Ectodermal cell (in vitro differentiated cells): ENCODE data around the gene ATG13.

Source experiments
- H3K27ac ChIP-seq: 2 replicates; pipeline ENCODE4 v1.7.0; 2013; ENCODE audit warnings: mild to moderate bottlenecking, low read depth, low read length; ENCODE audit not compliant: insufficient read depth, poor library complexity, severe bottlenecking
- H3K27me3 ChIP-seq: 2 replicates; pipeline ENCODE4 v1.7.0; 2013; ENCODE audit warnings: mild to moderate bottlenecking, low read length; ENCODE audit not compliant: insufficient read depth, control insufficient read depth, poor library complexity, severe bottlenecking
- H3K36me3 ChIP-seq: one replicate; pipeline ENCODE4 v1.7.0; 2013; ENCODE audit warnings: low read length; ENCODE audit not compliant: control insufficient read depth, insufficient read depth
- H3K4me1 ChIP-seq: one replicate; pipeline ENCODE4 v1.7.0; 2013; ENCODE audit warnings: low read length; ENCODE audit not compliant: control insufficient read depth, insufficient read depth
- H3K4me3 ChIP-seq: 2 replicates; pipeline ENCODE4 v1.7.0; 2013; ENCODE audit warnings: low read depth, low read length, control low read depth; ENCODE audit not compliant: insufficient read depth
- H3K9me3 ChIP-seq: 2 replicates; pipeline ENCODE4 v1.7.0; 2013; ENCODE audit warnings: mild to moderate bottlenecking, low read length, moderate library complexity; ENCODE audit not compliant: control insufficient read depth
- WGBS, 2 experiments: methylation state at CpG; one replicate each; pipeline ENCODE4 v1.1.7; 2013; ENCODE audit warnings: missing lambda C conversion rate in 2 of 2; 5-methylcytosine and 5-hydroxymethylcytosine counted together

The ATG13 gene

DNA sequence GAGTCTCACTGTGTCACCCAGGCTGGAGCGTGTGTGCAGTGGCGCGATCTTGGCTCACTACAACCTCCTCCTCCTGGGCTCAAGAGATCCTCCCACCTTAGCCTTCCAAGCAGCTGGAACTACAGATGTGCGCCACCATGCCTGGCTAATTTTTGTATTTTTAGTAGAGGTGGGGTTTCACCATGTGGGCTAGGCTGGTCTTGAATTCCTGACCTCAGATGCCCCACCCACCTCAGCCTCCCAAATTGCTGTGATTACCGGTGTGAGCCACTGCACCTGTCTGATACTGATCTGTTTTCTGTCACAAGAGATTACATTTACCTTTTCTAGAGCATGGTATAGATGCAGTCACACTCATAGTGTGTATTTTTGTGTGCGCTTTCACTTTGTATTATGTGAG lies 11.6 kb downstream of the ATG13 start:
- Histone ChIP-seq H3K9me3 (no peaks in the 10 kb centered on the region), H3K4me3 (no peak overlapping the region), H3K27me3 (no peaks in the 10 kb centered on the region), H3K27ac (no peak overlapping the region), H3K4me1 (no peaks in the 10 kb centered on the region), H3K36me3 (peaks cover 6% of the 10 kb centered on the region)
- WGBS, 2 experiments = 94 to 96% methylated on average over 6 of the region's 6 CpGs

DNA sequence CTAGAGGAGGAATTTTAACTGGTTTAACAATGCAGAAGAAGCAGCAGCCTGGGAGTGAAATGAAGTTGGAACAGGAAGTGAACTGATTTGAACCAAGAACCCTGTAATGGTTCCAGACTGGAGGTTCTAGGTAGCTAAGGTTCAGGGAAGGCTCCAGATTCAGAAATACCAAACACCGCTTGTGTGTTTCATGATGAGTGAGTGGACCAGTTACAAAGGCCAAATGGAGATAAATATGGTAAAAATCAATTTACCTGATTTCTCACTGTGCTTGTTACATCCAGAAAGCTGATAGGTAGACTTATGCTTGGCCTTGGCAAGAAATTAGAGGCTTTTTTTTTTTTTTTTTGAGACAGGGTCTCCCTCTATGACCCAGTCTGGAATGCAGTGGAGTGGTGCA lies 12.9 kb downstream of the ATG13 start:
- no peak overlapping the region for H3K4me3 ChIP-seq
- no peaks in the 10 kb centered on the region for H3K27me3 ChIP-seq
- H3K36me3 ChIP-seq = peaks cover 3% of the 10 kb centered on the region
- WGBS, 2 experiments = 97 to 100% methylated on average over 1 of the region's 1 CpG
- no peaks in the 10 kb centered on the region for H3K9me3 ChIP-seq
- H3K27ac ChIP-seq = no peak overlapping the region
- no peaks in the 10 kb centered on the region for H3K4me1 ChIP-seq

DNA sequence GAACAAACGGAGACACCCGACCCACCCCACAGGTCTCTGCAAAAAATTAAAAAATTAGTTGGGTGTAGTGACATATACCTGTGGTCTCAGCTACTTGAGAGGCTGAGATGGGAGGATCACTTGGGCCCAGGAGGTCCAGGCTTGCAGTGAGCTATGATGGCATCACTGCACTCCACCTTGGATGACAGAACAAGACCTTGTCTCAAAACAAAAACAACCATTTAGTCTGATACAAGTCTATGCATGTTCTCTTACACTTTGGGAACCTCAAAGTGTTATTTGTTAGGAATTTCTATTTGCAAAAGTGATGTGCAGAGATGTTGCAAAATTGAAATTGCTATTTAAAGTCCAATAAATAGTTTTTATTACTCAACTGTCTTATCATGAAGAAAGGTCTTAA lies 14.3 kb downstream of the ATG13 start:
- Histone ChIP-seq H3K27ac (no peak overlapping the region), H3K4me1 (no peaks in the 10 kb centered on the region), H3K27me3 (no peaks in the 10 kb centered on the region), H3K36me3 (no peaks in the 10 kb centered on the region), H3K9me3 (no peaks in the 10 kb centered on the region), H3K4me3 (no peak overlapping the region)
- 79 to 96% methylated on average over 2 of the region's 2 CpGs for WGBS, 2 experiments

DNA sequence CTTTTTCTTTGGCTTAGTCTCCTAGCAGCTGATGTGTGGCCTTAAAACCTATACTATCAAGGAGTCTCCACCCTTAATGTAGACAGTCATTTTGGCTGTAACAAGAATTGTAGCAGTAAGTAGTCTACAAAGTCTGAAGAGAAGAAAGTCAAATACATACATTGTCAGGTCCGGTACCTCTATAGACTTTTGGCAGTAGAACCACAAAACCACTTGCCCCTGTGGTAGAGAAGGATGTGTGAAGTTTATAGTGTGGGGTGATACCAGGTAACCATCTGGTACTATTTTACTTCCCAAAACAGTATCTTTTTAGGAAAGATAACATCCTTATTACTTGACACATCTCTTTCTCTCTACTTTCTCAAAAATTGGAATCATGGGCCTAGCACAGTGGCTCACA lies 15.1 kb downstream of the ATG13 start:
- H3K9me3 ChIP-seq = no peaks in the 10 kb centered on the region
- H3K27me3 ChIP-seq = no peaks in the 10 kb centered on the region
- no peak overlapping the region for H3K4me3 ChIP-seq
- no peaks in the 10 kb centered on the region for H3K4me1 ChIP-seq
- WGBS, 2 experiments = 100% methylated on average over 1 of the region's 1 CpG
- H3K36me3 ChIP-seq = no peaks in the 10 kb centered on the region
- H3K27ac ChIP-seq = no peak overlapping the region

DNA sequence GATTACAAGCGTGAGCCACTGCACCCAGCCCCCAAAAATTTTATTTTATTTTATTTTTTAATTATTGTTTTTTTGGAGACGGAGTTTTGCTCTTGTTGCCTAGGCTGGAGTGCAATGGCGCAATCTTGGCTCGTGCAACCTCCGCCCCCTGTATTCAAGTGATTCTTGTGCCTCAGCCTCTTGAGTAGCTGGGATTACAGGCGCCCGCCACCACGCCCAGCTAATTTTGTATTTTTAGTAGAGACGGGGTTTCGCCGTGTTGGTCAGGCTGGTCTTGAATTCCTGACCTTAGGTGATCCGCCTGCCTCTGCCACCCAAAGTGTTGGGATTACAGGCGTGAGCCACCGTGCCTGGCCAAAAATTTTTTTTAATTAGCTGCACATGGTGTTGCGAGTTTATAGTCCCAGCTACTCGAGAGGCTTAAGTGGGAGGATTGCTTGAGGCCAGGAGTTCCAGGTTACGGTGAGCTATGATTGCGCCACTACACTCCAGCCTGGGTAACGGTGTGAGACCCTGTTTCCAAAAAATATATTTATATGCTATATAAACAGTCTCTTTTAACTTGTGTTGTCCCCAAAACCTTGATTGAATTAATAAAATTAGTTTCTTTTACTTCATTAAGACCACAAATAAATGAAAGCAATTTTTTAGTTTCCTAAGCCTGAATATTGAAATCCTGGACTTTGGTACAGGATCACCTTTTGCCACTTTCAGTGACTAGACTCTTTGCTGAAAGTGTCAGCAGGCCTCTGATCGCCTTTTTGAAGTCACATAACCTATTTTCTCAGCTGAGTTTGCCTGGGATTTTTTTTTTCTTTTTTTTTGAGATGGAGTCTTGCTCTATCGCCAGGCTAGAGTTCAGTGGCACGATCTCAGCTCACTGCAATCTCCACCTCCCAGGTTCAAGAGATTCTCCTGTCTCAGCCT lies 16.2 kb downstream of the ATG13 start:
- no peaks in the 10 kb centered on the region for H3K4me1 ChIP-seq
- H3K27ac ChIP-seq = no peak overlapping the region
- 93% methylated on average over 21 of the region's 22 CpGs for WGBS, 2 experiments
- H3K27me3 ChIP-seq = no peaks in the 10 kb centered on the region
- H3K36me3 ChIP-seq = no peaks in the 10 kb centered on the region
- H3K9me3 ChIP-seq = no peaks in the 10 kb centered on the region
- H3K4me3 ChIP-seq = no peak overlapping the region

DNA sequence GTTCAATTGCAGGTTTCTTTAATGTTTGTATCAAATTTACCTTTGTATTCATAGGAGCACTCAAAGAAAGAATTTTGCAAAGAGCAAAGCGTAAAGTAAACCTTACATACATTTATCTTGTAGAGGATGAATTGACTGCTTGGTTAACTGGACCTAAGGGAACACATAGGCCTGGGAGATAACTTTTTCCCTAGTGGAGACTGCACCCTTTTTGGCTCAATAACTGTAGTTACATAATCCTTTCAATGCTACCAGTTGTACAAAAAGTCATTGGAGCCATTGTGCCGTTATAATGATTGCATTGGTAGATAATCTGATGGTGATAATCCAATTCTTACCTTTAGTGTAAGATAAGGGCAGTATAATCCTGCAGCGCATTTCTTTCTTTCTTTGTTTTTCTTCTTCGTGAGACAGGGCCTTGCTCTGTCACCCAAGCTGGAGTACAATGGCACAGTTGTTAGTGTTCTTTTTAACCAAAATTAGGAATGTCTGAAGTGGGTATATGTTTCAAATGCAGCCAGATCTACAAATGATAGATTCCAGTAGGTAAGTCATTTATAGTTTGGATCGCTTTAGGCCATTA lies 18.3 kb downstream of the ATG13 start:
- H3K4me1 ChIP-seq = no peaks in the 10 kb centered on the region
- H3K36me3 ChIP-seq = no peaks in the 10 kb centered on the region
- 94 to 100% methylated on average over 4 to 5 of the region's 5 CpGs for WGBS, 2 experiments
- no peaks in the 10 kb centered on the region for H3K27me3 ChIP-seq
- no peaks in the 10 kb centered on the region for H3K9me3 ChIP-seq
- no peak overlapping the region for H3K27ac ChIP-seq
- no peak overlapping the region for H3K4me3 ChIP-seq

DNA sequence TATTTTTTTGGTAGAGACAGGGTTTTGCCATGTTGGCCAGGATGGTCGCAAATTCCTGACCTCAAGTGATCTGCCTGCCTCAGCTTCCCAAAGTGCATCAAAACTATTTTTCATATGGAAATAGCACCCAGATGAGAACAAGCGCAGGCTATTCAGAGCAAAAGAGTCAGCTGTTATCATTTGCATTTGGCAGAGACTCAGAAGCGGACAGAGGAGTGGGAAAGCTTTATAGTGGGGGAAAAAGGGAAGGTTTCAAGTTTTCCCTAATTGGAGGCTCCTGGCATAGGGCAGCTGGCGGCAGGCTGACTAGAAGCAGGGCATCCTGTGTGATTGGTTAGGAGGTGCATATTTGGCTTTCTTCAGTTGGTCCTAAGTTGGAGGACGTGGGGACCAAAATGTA lies 20.2 kb downstream of the ATG13 start:
- 93 to 97% methylated on average over 5 of the region's 5 CpGs for WGBS, 2 experiments
- H3K4me1 ChIP-seq = no peaks in the 10 kb centered on the region
- H3K27me3 ChIP-seq = no peaks in the 10 kb centered on the region
- no peak overlapping the region for H3K27ac ChIP-seq
- H3K36me3 ChIP-seq = no peaks in the 10 kb centered on the region
- no peaks in the 10 kb centered on the region for H3K9me3 ChIP-seq
- H3K4me3 ChIP-seq = no peak overlapping the region

DNA sequence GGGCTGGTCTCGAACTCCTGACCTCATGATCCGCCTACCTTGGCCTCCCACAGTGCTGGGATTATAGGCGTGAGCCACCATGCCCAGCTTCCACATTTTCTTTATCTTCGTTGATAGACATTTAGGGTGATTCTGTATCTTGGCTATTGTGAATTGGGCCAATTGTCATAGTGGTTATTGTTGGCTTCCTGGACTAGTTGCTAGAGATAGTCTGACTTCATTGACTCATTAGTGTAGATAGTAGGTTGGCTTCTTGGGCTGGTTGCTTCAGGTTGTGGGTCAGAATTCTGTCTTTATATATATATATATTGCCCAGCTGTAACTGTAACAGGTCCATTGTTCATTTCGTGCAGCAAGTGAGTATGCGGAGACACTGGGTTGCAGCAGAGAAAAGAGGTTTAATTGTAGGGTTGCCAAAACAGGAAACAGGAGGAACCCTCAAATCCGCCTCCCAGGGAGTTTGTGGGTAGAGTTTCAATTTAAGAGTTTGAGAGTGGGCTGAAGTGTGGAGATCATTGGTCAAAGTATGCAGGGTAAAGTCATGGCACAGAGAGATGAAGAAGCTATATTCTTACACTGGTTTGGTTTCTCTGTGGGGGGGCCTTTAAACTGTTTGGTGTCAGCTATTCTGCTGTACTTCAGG lies 22.0 kb downstream of the ATG13 start:
- H3K9me3 ChIP-seq = no peaks in the 10 kb centered on the region
- no peaks in the 10 kb centered on the region for H3K4me1 ChIP-seq
- no peak overlapping the region for H3K27ac ChIP-seq
- H3K36me3 ChIP-seq = no peaks in the 10 kb centered on the region
- no peak overlapping the region for H3K4me3 ChIP-seq
- no peaks in the 10 kb centered on the region for H3K27me3 ChIP-seq
- 91 to 96% methylated on average over 7 of the region's 7 CpGs for WGBS, 2 experiments

DNA sequence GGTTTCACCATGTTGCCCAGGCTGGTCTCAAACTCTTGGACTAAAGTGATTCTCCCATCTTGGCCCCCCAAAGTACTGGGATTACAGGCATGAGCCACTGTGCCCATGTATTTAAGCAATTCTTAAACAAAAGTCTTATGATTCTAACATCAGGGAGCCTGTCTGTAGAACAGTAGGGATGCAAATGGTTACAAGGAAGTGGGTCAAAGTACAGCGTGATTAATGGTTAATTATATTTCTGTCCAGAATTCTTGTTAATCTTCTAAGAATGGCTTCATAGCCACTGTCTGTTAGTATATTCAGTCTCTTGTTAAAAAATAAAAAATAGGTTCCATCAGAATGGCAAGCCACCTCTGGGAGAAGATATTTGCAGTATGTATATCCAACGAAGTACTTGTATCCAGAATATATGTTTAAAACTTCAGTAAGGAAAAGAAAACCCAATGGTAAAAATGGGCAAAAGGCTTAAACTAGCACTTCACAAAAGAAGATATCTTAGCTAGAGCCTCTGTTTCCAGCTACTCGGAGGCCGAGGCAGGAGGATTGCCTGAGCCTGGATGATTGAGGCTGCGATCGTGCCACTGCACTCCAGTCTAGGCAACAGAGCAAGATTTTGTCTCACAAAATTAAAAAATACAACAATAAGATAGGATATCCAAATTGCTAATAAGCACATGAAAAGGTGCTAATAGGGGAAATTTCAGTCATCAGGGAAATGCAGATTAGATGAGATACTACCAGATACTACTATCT lies 22.9 kb downstream of the ATG13 start:
- Histone ChIP-seq H3K36me3 (no peaks in the 10 kb centered on the region), H3K4me3 (no peak overlapping the region), H3K9me3 (no peaks in the 10 kb centered on the region), H3K27me3 (no peaks in the 10 kb centered on the region), H3K27ac (no peak overlapping the region), H3K4me1 (no peaks in the 10 kb centered on the region)
- WGBS, 2 experiments = 93% methylated on average over 6 of the region's 6 CpGs

DNA sequence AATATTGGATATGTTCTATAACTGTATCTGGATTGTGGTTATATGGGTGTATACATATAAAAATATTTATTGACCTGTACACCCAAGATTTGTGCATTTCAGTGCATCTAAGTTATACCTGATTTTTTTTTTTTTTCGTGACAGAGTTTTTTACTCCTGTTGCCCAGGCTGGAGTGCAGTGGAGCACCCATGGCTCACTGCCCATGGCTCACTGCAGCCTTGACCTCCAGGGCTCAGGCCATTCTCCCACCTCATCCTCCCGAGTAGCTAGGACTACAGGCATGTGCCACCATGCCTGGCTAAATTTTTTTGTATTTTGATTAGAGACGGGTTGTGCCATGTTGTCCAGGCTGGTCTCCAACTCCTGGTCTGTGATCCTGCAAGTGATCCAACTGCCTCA lies 24.3 kb downstream of the ATG13 start:
- no peaks in the 10 kb centered on the region for H3K36me3 ChIP-seq
- H3K27me3 ChIP-seq = no peaks in the 10 kb centered on the region
- WGBS, 2 experiments = 80 to 92% methylated on average over 3 of the region's 3 CpGs
- H3K4me3 ChIP-seq = no peak overlapping the region
- H3K9me3 ChIP-seq = no peaks in the 10 kb centered on the region
- H3K27ac ChIP-seq = no peak overlapping the region
- no peaks in the 10 kb centered on the region for H3K4me1 ChIP-seq
